Suprapubic skin (tissue), 4 donors: ENCODE results near the gene TP53BP2. TPM values are rescaled to one million over a fixed set of nuclear protein-coding genes. Genes with fewer than 3 reads are reported as not detected.

Source experiments
- DNase-seq, 2 donors: peaks; one replicate each; pipeline ENCODE4 v3.0.0-alpha.2; 2019; ENCODE audit warnings: low spot score in 2 of 2
- H3K27ac ChIP-seq: fragments of 200-600 bp; sonication (generic); one replicate; pipeline ENCODE4 v1.5.1; 2019
- H3K27me3 ChIP-seq: fragments of 200-600 bp; sonication (generic); one replicate; pipeline ENCODE4 v1.5.1; 2019
- H3K36me3 ChIP-seq: fragments of 200-600 bp; sonication (generic); one replicate; pipeline ENCODE4 v1.5.1; 2019
- H3K4me1 ChIP-seq: fragments of 200-600 bp; sonication (generic); one replicate; pipeline ENCODE4 v1.5.1; 2019
- H3K4me3 ChIP-seq: fragments of 200-600 bp; sonication (generic); one replicate; pipeline ENCODE4 v1.5.1; 2019; ENCODE audit warnings: mild to moderate bottlenecking
- H3K9me3 ChIP-seq: fragments of 200-600 bp; sonication (generic); one replicate; pipeline ENCODE4 v1.5.1; 2019
- EP300 ChIP-seq: sonication (generic); formaldehyde crosslinking; IDR thresholded peaks from one replicate; pipeline ENCODE4 v1.6.1; 2017; ENCODE audit warnings: antibody characterized with exemption
- POLR2A ChIP-seq, 2 donors: fragments of 450-650 bp; IDR thresholded peaks; one replicate each; pipeline ENCODE4 v1.6.1; 2017; ENCODE audit warnings: antibody characterized with exemption in 2 of 2, mild to moderate bottlenecking in 2 of 2, moderate library complexity in 2 of 2
- POLR2AphosphoS5 ChIP-seq, 3 donors: sonication (generic); formaldehyde crosslinking; IDR thresholded peaks; one replicate each; pipeline ENCODE4 v1.6.1; 2017; ENCODE audit warnings: antibody characterized with exemption in 3 of 3
- WGBS: methylation state at CpG from one replicate; pipeline ENCODE4 v1.1.5; 2018; 5-methylcytosine and 5-hydroxymethylcytosine counted together
- total RNA-seq, 4 donors: library from RNA; depleted of rRNA; stranded (reverse); fragments of >200 nt; gene quantifications; one replicate each; pipeline ENCODE4 v1.1.0, GENCODE V29; 2016
- TF ChIP-seq, protein P1 (sequence below), 2 donors: fragments of 200-600 bp in 1 of 2; fragments of 450-650 bp in 1 of 2; sonication (generic) in 1 of 2; IDR thresholded peaks; one replicate each; pipeline ENCODE4 v1.5.1; 2016 to 2019; ENCODE audit warnings: antibody characterized with exemption in 2 of 2, mild to moderate bottlenecking in 1 of 2, moderate library complexity in 1 of 2

The TP53BP2 gene
- total RNA-seq, 4 donors from 2014 or later: 33.2 to 80.5 (median 55.8) TPM

DNA sequence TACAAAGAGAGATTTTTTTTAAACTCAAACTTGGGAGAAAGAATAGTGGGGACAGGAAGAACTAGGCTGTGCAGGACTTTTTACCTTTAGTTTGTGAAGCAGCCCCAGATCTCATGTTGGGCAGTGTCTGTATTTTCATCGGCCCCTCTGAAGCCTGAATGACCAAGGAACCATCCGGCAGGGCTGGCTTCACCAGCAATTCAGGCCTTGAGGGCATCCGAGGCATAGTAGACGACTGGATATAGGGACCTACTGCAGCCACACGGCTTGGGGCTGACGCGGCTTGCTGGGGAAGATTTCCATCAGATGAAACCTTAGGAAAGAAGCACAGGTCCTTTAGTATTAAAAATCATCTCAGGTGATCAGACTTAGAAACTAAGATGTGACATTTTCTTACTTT, 43.7 kb downstream of the TP53BP2 start:
- Histone ChIP-seq H3K9me3 (no peaks in the 10 kb centered on the region), H3K27ac (no peak overlapping the region), H3K4me3 (no peak overlapping the region), H3K27me3 (no peaks in the 10 kb centered on the region), H3K36me3 (peaks cover 86% of the 10 kb centered on the region), H3K4me1 (no peaks in the 10 kb centered on the region)
- TF ChIP-seq EP300 (no peak), POLR2A (IDR thresholded peaks at IDR 0.05) (no peak), POLR2AphosphoS5 (IDR thresholded peaks at IDR 0.05) (no peak)
- TF ChIP-seq, protein P1, sequence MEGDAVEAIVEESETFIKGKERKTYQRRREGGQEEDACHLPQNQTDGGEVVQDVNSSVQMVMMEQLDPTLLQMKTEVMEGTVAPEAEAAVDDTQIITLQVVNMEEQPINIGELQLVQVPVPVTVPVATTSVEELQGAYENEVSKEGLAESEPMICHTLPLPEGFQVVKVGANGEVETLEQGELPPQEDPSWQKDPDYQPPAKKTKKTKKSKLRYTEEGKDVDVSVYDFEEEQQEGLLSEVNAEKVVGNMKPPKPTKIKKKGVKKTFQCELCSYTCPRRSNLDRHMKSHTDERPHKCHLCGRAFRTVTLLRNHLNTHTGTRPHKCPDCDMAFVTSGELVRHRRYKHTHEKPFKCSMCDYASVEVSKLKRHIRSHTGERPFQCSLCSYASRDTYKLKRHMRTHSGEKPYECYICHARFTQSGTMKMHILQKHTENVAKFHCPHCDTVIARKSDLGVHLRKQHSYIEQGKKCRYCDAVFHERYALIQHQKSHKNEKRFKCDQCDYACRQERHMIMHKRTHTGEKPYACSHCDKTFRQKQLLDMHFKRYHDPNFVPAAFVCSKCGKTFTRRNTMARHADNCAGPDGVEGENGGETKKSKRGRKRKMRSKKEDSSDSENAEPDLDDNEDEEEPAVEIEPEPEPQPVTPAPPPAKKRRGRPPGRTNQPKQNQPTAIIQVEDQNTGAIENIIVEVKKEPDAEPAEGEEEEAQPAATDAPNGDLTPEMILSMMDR (IDR thresholded peaks at IDR 0.05): no peak
- no peak for DNase-seq
- WGBS: 88% methylated on average over 7 of the region's 7 CpGs

DNA sequence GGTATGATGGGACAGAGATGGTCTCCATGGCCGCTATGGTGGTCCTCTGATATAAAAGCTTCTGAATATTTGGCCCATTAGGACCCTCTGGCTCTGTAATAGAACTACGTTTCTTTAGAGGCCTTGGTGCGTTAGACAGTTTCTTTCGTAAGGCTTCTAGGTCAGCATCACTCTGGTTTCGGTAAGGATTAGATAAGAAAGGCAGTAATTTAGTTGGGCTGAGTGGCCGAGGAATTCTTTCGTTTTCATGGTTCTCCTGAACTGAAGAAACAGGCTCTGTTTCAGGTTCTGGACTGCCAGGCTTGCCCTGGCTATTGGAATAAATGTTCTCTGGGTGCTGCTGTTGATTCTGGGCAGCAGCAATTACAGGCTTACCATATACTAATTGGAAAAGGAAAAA, 49.5 kb downstream of the TP53BP2 start:
- Histone ChIP-seq H3K4me3 (no peak overlapping the region), H3K9me3 (no peaks in the 10 kb centered on the region), H3K4me1 (no peaks in the 10 kb centered on the region), H3K27me3 (no peaks in the 10 kb centered on the region), H3K36me3 (peaks cover 74% of the 10 kb centered on the region), H3K27ac (no peak overlapping the region)
- no peak for DNase-seq
- no peak for TF ChIP-seq POLR2A (IDR thresholded peaks at IDR 0.05)
- TF ChIP-seq EP300: no peak
- no peak for TF ChIP-seq POLR2AphosphoS5 (IDR thresholded peaks at IDR 0.05)
- TF ChIP-seq, protein P1 (IDR thresholded peaks at IDR 0.05): no peak
- WGBS: 95% methylated on average over 7 of the region's 7 CpGs

DNA sequence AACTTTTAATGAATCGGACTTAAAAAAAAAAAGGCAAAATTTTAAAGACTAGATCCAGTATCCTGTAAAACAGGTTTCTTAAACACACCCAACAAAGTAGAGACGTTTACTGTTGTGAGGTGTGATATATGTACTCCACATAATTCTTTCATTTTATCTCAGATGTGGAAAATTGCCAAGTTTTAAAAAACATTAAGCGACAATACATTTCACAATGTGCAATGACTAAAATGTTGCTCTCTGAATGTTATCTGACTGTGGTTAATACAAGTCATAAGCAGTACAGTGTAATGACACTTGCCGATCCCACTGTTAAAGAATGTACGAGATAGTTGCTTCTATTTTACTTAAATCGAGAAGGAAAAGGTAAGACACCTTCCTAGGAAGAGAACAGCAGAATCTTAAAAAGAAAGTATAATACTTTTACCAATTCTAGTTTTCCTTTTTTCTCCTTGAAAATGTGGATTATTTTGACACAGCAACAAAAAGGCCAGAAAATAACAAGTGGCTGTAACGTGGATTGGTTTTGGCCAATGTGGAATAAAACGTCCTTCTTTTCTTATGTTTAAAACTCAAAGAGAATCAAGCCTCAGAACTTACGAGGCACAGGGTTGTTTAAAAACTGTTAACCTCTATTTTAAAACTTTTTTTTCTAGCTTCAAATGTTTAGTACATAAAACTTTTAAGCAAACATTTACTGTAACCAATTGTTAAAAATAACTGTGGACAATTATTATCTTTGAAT, 51.4 kb downstream of the TP53BP2 start:
- TF ChIP-seq POLR2A (IDR thresholded peaks at IDR 0.05) (no peak), POLR2AphosphoS5 (IDR thresholded peaks at IDR 0.05) (no peak), EP300 (no peak)
- TF ChIP-seq, protein P1 (IDR thresholded peaks at IDR 0.05): no peak
- Histone ChIP-seq H3K27ac (no peak overlapping the region), H3K27me3 (no peaks in the 10 kb centered on the region), H3K9me3 (no peaks in the 10 kb centered on the region), H3K4me1 (no peaks in the 10 kb centered on the region), H3K36me3 (peaks cover 62% of the 10 kb centered on the region), H3K4me3 (no peak overlapping the region)
- WGBS: 75% methylated on average over 9 of the region's 9 CpGs
- no peak for DNase-seq

DNA sequence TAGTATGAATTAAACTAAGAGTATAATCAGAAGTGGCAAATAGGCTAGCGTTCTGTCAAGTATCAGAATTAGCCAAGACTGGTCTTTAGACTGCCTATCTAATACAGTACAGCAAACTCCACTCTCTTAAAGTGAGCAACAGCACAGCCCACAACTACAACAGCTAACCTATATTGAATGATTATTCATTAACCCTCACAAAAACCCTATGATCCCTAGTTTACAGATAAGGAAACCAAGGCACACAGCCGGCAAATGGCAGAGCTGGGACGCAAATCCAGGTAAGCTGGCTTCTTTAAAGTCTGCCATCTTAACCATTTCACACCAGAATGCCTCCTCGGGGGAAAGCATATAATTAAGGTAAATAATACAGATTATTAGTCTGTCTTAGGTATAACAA, 52.0 kb downstream of the TP53BP2 start:
- H3K4me3 ChIP-seq: no peak overlapping the region
- no peaks in the 10 kb centered on the region for H3K4me1 ChIP-seq
- no peaks in the 10 kb centered on the region for H3K27me3 ChIP-seq
- no peaks in the 10 kb centered on the region for H3K9me3 ChIP-seq
- TF ChIP-seq, protein P1 (IDR thresholded peaks at IDR 0.05): no peak
- TF ChIP-seq POLR2A (IDR thresholded peaks at IDR 0.05): no peak
- no peak overlapping the region for H3K27ac ChIP-seq
- WGBS: 87% methylated on average over 4 of the region's 4 CpGs
- H3K36me3 ChIP-seq: peaks cover 61% of the 10 kb centered on the region
- no peak for DNase-seq

DNA sequence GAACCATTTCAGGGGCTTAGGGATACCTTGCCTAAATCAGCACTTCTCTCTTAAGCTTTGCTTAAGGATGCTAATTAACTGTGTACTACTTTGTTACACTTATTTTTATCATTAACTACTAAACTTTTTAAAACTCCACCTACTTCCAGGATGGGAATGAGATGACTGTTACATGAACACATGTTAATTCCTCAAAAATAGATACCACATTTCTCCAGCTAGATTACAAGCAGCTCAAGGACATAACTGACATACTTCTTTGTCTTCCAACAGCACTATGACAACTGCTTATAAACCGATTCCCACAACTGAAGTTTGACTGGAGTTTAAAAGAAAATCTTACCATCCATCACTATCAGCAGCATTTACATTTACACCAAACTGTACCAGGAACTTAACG, 53.7 kb downstream of the TP53BP2 start:
- peaks cover 57% of the 10 kb centered on the region for H3K36me3 ChIP-seq
- no peaks in the 10 kb centered on the region for H3K4me1 ChIP-seq
- WGBS: 65% methylated on average over 2 of the region's 2 CpGs
- no peaks in the 10 kb centered on the region for H3K27me3 ChIP-seq
- no peak for DNase-seq
- H3K9me3 ChIP-seq: no peaks in the 10 kb centered on the region
- H3K27ac ChIP-seq: no peak overlapping the region
- TF ChIP-seq EP300 (no peak), POLR2AphosphoS5 (IDR thresholded peaks at IDR 0.05) (no peak), POLR2A (IDR thresholded peaks at IDR 0.05) (no peak)
- TF ChIP-seq, protein P1 (IDR thresholded peaks at IDR 0.05): no peak
- no peak overlapping the region for H3K4me3 ChIP-seq
